Gastrocnemius medialis (tissue), 4 donors: ENCODE data around the gene INO80B.

ENCODE experiments used
- POLR2A ChIP-seq, 2 donors: fragments of 450-650 bp; IDR thresholded peaks; one replicate each; pipeline ENCODE4 v1.6.1; 2017; ENCODE audit warnings: antibody characterized with exemption in 2 of 2, mild to moderate bottlenecking in 2 of 2, moderate library complexity in 2 of 2
- TF ChIP-seq, protein P1 (sequence below), 5 experiments: fragments of 450-650 bp in 3 of 5; fragments of 200-600 bp in 2 of 5; sonication (generic) in 2 of 5; IDR thresholded peaks in 4 of 5; conservative IDR thresholded peaks in 1 of 5; 1 replicate in 4 of 5; 2 replicates in 1 of 5; pipeline ENCODE4 v1.5.1; 2016 to 2019; ENCODE audit warnings: antibody characterized with exemption in 5 of 5, mild to moderate bottlenecking in 3 of 5, moderate library complexity in 3 of 5

DNA sequence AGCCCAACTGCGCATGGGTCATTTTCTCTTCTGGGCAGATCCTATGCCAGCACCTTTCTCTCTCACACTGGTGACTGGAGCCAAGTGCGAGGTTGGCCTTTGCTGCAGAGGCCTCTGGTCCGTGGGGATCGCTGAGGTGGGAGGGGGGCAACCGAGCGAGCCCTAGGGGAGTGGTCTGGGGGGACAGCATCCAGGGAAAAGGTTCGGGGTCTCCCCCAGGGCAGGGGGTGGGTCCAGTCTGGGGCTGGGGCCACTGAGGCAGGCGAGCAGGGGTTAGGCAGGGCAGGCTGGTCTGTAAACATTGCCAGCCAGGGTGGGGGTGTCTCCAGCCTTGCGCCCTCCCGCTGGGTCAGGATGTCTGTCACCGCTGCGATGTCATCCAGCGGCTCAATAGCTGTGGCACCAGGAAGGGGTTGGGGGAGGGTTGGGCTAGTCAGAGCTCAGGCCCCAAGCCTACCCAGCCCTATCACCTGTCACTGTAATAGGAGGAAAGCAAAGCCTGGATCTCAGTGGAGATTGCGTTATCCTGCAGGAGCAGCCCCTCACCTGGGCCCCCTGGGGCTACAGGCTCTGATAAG, 28.6 kb upstream of the INO80B start:
- TF ChIP-seq, protein P1, sequence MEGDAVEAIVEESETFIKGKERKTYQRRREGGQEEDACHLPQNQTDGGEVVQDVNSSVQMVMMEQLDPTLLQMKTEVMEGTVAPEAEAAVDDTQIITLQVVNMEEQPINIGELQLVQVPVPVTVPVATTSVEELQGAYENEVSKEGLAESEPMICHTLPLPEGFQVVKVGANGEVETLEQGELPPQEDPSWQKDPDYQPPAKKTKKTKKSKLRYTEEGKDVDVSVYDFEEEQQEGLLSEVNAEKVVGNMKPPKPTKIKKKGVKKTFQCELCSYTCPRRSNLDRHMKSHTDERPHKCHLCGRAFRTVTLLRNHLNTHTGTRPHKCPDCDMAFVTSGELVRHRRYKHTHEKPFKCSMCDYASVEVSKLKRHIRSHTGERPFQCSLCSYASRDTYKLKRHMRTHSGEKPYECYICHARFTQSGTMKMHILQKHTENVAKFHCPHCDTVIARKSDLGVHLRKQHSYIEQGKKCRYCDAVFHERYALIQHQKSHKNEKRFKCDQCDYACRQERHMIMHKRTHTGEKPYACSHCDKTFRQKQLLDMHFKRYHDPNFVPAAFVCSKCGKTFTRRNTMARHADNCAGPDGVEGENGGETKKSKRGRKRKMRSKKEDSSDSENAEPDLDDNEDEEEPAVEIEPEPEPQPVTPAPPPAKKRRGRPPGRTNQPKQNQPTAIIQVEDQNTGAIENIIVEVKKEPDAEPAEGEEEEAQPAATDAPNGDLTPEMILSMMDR (IDR thresholded peaks at IDR 0.05 in 4 of 5, conservative IDR thresholded peaks at IDR 0.05 in 1 of 5), result no peak
- no peak for TF ChIP-seq POLR2A (IDR thresholded peaks at IDR 0.05)
